CD4-positive, alpha-beta T cell treated with Interleukin-15 for 4 hours (primary cell): ENCODE data around the gene FOXE1.

Experiments used
- DNase-seq: peaks from one replicate; pipeline ENCODE4 v3.0.0-alpha.2; 2020; ENCODE audit warnings: low spot score

The FOXE1 gene

GRCh38 chr9:97866848-97867247, 13.8 kb downstream of the FOXE1 start:
- DNase-seq, result no peak

GRCh38 chr9:97868859-97869258, 15.8 kb downstream of the FOXE1 start:
- no peak for DNase-seq

- no peak for DNase-seq
Measured at GRCh38 chr9:97873425-97873824, 20.4 kb downstream of the FOXE1 start.

- no peak for DNase-seq
Measured at GRCh38 chr9:97873882-97874281, 20.9 kb downstream of the FOXE1 start.

GRCh38 chr9:97874624-97875023, 21.6 kb downstream of the FOXE1 start:
- DNase-seq, result no peak

GRCh38 chr9:97875111-97875510, 22.1 kb downstream of the FOXE1 start:
- no peak for DNase-seq

- no peak for DNase-seq
Measured at GRCh38 chr9:97876061-97876460, 23.0 kb downstream of the FOXE1 start.

- DNase-seq, result no peak
Measured at GRCh38 chr9:97880336-97880735, 27.3 kb downstream of the FOXE1 start.

GRCh38 chr9:97889941-97890887, 37.2 kb downstream of the FOXE1 start:
- DNase-seq, result peak; percentile 71

- DNase-seq, result no peak
Measured at GRCh38 chr9:97891736-97892135, 38.7 kb downstream of the FOXE1 start.

GRCh38 chr9:97892421-97892820, 39.4 kb downstream of the FOXE1 start:
- DNase-seq, result no peak

- DNase-seq, result no peak
Measured at GRCh38 chr9:97895211-97895610, 42.2 kb downstream of the FOXE1 start.

GRCh38 chr9:97895695-97896332, 42.8 kb downstream of the FOXE1 start:
- no peak for DNase-seq

- DNase-seq, result no peak
Measured at GRCh38 chr9:97900103-97900737, 47.2 kb downstream of the FOXE1 start.

GRCh38 chr9:97900738-97901565, 47.9 kb downstream of the FOXE1 start:
- DNase-seq, result peak; percentile 66

GRCh38 chr9:97903177-97903576, 50.2 kb downstream of the FOXE1 start:
- no peak for DNase-seq

GRCh38 chr9:97904725-97905124, 51.7 kb downstream of the FOXE1 start:
- peak; percentile 57 for DNase-seq

GRCh38 chr9:97905228-97905627, 52.2 kb downstream of the FOXE1 start:
- DNase-seq, result peak; percentile 80
